ENCODE data around the gene KAT5.
A peak's percentile ranks its signal among the peaks of the same experiment; 100 is the strongest.
"Not testable (repeated sequence)": the region's sequence is repeated elsewhere in the genome, so short reads cannot be mapped to it uniquely, and the experiment has no call there.

Gene KAT5

GRCh38 chr11:65711785-65712632 lies at the start of gene KAT5:
Gene KAT5, plus strand, starts transcription at chr11:65712252. Its CDS starts 16 bp downstream, at chr11:65712268.
- peak; percentile 95 for DNase-seq (ENCODE audit: low spot score)

- peak; percentile 96 for DNase-seq (ENCODE audit: low spot score)
Measured at GRCh38 chr11:65662799-65663638, 49.0 kb upstream of the KAT5 start, which contains the start of gene RELA. Gene RELA, minus strand, starts transcription at chr11:65662916. Its CDS starts 84 bp downstream, at chr11:65662832.

DNA sequence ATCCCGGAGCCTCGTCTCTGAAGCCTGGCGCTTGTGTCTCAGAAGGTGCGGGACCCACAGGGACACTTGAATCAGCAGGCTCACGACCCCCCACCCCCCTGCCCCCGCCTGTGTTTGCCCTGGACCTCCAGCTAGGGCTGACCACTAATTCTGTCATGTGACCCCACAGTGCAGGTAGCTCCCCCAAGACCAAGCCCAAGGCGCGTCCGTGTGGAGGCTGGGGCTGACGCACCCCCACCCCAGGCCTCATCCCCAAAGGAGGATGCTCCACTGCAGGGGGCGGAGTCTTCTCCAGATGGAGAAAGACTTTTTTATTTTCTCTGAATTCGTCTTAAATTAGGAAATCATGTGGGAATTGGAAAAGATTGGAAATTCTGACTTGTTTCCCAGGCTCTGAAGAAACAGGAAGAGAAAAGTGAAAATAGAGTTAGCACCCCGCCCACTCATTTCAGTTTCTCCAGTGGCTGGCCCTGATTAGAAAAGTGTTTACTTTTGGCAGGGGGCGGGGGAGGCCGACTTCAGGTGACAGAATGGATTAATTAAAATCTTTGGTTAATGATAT lies 48.3 kb upstream of the KAT5 start:
- DNase-seq (ENCODE audit: low spot score) = peak; percentile 56

- DNase-seq (ENCODE audit: low spot score) = no peak
Measured at GRCh38 chr11:65672180-65672860, 39.7 kb upstream of the KAT5 start.

DNA sequence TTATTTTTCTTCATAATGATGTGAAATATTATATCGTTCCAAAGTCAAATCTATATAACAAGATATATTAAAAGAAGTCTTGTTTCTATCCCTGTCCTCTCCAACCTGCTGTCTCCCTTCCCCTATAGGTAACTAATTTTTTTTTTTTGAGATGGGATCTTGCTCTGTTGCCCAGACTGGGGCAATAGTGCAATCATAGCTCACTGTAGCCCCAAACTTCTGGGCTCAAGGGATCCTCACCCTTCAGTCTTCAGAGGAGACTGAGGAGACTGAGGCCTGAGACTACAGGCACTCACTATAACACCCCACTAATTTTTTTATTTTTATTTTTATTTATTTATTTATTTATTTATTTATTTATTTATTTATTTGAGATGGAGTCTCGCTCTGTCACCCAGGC lies 39.1 kb upstream of the KAT5 start:
- no peak for DNase-seq (ENCODE audit: low spot score)

- DNase-seq (ENCODE audit: low spot score) = no peak
Measured at GRCh38 chr11:65680192-65680743, 31.8 kb upstream of the KAT5 start.

GRCh38 chr11:65683480-65683879 lies 28.6 kb upstream of the KAT5 start:
- not testable (repeated sequence) for DNase-seq (ENCODE audit: low spot score)

DNA sequence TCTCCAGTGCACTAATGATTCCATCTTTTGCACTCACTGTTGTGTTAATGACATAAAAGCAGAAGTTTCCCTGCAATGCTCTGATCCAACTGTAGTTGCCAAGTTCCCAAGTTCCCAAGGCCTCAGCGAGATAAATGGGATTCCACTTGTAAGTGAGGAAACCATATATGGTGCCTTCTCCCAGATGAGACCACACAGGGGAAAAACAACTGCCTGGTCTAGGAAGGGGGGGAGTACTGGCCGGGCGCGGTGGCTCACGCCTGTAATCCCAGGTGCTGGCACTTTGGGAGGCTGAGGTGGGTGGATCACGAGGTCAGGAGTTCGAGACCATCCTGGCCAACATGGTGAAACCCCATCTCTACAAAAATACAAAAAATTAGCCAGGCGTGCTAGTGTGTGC lies 26.1 kb upstream of the KAT5 start:
- DNase-seq (ENCODE audit: low spot score) = no peak

DNA sequence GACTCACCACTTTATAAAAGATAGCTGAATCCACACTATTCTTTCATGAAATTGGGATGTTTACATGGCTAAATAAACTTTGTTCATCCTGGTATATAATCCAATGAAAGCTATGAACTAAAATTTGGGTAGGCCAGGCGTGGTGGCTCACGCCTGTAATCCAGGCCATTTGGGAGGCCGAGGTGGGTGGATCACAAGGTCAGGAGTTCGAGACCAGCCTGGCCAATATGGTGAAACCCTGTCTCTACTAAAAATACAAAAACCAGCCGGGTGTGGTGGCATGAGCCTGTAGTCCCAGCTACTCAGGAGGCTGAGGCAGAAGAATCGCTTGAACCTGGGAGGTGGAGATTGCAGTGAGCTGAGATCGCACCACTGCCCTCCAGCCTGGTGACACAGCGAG lies 20.2 kb upstream of the KAT5 start:
- not testable (repeated sequence) for DNase-seq (ENCODE audit: low spot score)

DNA sequence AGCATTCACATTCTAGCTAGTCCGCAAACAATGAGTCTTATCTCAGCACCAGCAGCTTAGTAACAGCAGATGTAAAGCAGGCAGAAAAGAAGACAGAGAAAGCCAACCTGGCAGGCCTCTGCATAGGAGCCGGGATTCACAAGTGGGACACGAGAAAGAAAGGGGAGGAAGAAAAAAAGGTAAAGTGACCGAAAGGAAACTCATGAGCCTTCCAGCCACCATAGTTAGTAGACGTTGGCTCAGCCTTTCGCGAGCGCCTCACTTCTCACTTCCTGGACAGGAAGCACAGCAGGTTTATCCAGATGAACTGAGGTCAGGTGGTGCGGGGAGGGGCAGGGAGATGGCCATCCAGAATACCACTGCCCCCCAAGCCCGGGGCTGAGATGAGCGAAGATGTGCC lies 19.7 kb upstream of the KAT5 start:
- no peak for DNase-seq (ENCODE audit: low spot score)

DNA sequence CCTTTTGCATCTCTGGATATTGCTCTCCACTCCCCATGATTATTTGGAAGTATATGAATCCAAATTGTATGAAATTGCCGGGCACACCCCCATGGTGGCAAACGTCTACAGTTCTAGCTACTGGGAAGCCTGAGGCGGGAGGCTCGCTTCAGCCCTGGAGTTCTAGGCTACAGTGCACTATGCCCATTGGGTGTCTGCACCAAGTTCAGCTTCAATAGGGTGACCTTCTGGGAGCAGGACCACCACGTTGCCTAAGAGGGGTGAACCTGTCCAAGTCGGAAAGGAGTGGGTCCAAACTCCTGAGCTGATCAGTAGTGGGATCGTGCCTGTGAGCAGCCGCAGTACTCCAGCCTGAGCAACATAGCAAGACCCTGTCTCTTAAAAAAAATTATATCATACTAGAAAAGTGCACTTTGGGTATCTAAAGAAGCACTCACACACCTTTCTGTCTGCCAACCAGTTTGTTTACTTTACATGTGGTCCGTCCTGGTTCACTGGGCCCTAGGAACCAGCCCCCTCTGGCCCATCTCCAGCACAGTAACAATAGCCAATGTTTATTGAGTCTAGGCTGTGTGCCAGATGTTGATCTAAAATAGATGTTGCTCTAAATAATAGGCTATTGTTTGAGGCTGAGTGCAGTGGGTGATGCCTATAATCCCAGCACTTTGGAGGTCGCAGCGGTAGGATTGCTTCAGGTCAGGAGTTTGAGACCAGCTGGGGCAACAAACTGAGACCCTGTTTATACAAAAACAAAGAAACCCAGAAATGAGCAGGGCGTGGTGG lies 16.4 kb upstream of the KAT5 start:
- no peak for DNase-seq (ENCODE audit: low spot score)

- no peak for DNase-seq (ENCODE audit: low spot score)
Measured at GRCh38 chr11:65696802-65697552, 15.1 kb upstream of the KAT5 start.

DNA sequence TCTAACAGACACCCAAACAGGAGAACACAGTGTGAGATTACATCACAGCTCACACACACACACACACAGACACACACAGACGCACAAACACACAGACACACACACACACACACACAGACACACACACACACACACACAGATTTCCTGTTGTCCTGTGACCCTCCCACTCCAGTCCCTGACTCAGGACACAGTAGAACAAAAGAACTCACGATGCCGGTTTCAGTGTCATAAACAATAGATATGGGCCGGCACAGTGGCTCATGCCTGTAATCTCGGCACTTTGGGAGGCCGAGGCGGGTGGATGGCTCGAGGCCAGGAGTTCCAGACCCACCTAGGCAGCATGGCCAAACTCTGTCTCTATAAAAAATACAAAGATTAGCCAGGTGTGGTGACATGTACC lies 13.8 kb upstream of the KAT5 start:
- no peak for DNase-seq (ENCODE audit: low spot score)

DNA sequence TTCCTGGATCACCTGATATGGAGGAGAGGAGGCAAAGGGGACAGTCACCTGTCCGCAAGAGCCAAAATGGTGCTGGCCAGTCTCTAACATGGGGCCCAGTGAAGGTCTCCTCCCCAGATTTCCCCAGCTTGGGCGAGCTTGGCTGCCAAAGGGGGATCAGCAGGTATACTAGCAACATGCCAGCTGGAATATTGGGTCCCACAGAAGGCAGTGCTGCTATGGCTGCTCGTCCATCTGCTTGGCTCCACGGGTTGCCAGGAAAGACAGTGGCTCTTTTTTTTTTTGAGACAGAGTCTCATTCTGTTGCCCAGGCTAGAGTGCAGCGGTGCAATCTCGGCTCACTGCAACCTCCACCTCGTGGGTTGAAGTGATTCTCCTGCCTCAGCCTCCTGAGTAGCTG lies 12.7 kb upstream of the KAT5 start:
- DNase-seq (ENCODE audit: low spot score) = no peak

- DNase-seq (ENCODE audit: low spot score) = no peak
Measured at GRCh38 chr11:65700399-65700798, 11.7 kb upstream of the KAT5 start.

- DNase-seq (ENCODE audit: low spot score) = no peak
Measured at GRCh38 chr11:65701686-65702085, 10.4 kb upstream of the KAT5 start.

- no peak for DNase-seq (ENCODE audit: low spot score)
Measured at GRCh38 chr11:65703846-65704245, 8.2 kb upstream of the KAT5 start.

GRCh38 chr11:65706303-65706763 lies 5.7 kb upstream of the KAT5 start:
- DNase-seq (ENCODE audit: low spot score) = not testable (repeated sequence)

GRCh38 chr11:65707002-65707401 lies 5.0 kb upstream of the KAT5 start:
- DNase-seq (ENCODE audit: low spot score) = not testable (repeated sequence)

GRCh38 chr11:65708451-65708850 lies 3.6 kb upstream of the KAT5 start:
- DNase-seq (ENCODE audit: low spot score) = no peak
